HG02885 (cell line): ENCODE results near the gene SEC22A.

ENCODE experiments used
- ATAC-seq: cut with Tn5 transposase; IDR thresholded peaks from one replicate; pipeline ENCODE4 v1.9.1; 2021; ENCODE audit warnings: mild to moderate bottlenecking; ENCODE audit not compliant: unreplicated experiment, poor library complexity

Gene SEC22A

GRCh38 chr3:123300056-123300455, 98.3 kb downstream of the SEC22A start:
- no peak for ATAC-seq

GRCh38 chr3:123300583-123300982, 98.8 kb downstream of the SEC22A start:
- ATAC-seq, result no peak

GRCh38 chr3:123301331-123302184, 99.8 kb downstream of the SEC22A start:
- no peak for ATAC-seq

GRCh38 chr3:123302961-123303360, 101.2 kb downstream of the SEC22A start:
- no peak for ATAC-seq

GRCh38 chr3:123303976-123304560, 102.3 kb downstream of the SEC22A start:
- no peak for ATAC-seq

- no peak for ATAC-seq
Observed at GRCh38 chr3:123305192-123305591, 103.4 kb downstream of the SEC22A start.

GRCh38 chr3:123307064-123307463, 105.3 kb downstream of the SEC22A start:
- ATAC-seq, result no peak

GRCh38 chr3:123310186-123310585, 108.4 kb downstream of the SEC22A start:
- ATAC-seq, result no peak

GRCh38 chr3:123310741-123311140, 109.0 kb downstream of the SEC22A start:
- no peak for ATAC-seq

GRCh38 chr3:123311201-123311600, 109.5 kb downstream of the SEC22A start:
- no peak for ATAC-seq

GRCh38 chr3:123312331-123313265, 110.9 kb downstream of the SEC22A start:
- ATAC-seq, result no peak

GRCh38 chr3:123313889-123314288, 112.1 kb downstream of the SEC22A start:
- no peak for ATAC-seq

- ATAC-seq, result no peak
Observed at GRCh38 chr3:123314359-123315270, 112.9 kb downstream of the SEC22A start.

- no peak for ATAC-seq
Observed at GRCh38 chr3:123315271-123315595, 113.5 kb downstream of the SEC22A start.

GRCh38 chr3:123317716-123318115, 116.0 kb downstream of the SEC22A start:
- no peak for ATAC-seq

- ATAC-seq, result no peak
Observed at GRCh38 chr3:123318374-123318773, 116.6 kb downstream of the SEC22A start.

- no peak for ATAC-seq
Observed at GRCh38 chr3:123319760-123320159, 118.0 kb downstream of the SEC22A start.

- ATAC-seq, result no peak
Observed at GRCh38 chr3:123320221-123320620, 118.5 kb downstream of the SEC22A start.

GRCh38 chr3:123321806-123322205, 120.1 kb downstream of the SEC22A start:
- no peak for ATAC-seq

GRCh38 chr3:123322866-123323265, 121.1 kb downstream of the SEC22A start:
- ATAC-seq, result no peak
